ENCODE measurements around the gene TMCC2.

The TMCC2 gene

GRCh38 chr1:205303247-205303888 is 75.6 kb downstream of the TMCC2 start:
- no peak for DNase-seq (ENCODE audit: low spot score)

- no peak for DNase-seq (ENCODE audit: low spot score)
Measured at GRCh38 chr1:205304046-205304694, 76.4 kb downstream of the TMCC2 start.

- no peak for DNase-seq (ENCODE audit: low spot score)
Measured at GRCh38 chr1:205304695-205305070, 76.9 kb downstream of the TMCC2 start.

- no peak for DNase-seq (ENCODE audit: low spot score)
Measured at GRCh38 chr1:205306929-205307566, 79.3 kb downstream of the TMCC2 start.

GRCh38 chr1:205309741-205310140 is 82.0 kb downstream of the TMCC2 start:
- DNase-seq (ENCODE audit: low spot score): no peak

GRCh38 chr1:205310976-205311704 is 83.4 kb downstream of the TMCC2 start:
- no peak for DNase-seq (ENCODE audit: low spot score)

GRCh38 chr1:205312866-205313562 is 85.3 kb downstream of the TMCC2 start:
- DNase-seq (ENCODE audit: low spot score): no peak

- no peak for DNase-seq (ENCODE audit: low spot score)
Measured at GRCh38 chr1:205313563-205314308, 86.0 kb downstream of the TMCC2 start.

GRCh38 chr1:205315008-205315618 is 87.4 kb downstream of the TMCC2 start:
- no peak for DNase-seq (ENCODE audit: low spot score)

- no peak for DNase-seq (ENCODE audit: low spot score)
Measured at GRCh38 chr1:205316161-205316566, 88.4 kb downstream of the TMCC2 start.

- peak; percentile 59 for DNase-seq (ENCODE audit: low spot score)
Measured at GRCh38 chr1:205317311-205317917, 89.7 kb downstream of the TMCC2 start.

- peak; percentile 87 for DNase-seq (ENCODE audit: low spot score)
Measured at GRCh38 chr1:205318231-205318991, 90.7 kb downstream of the TMCC2 start.

- peak; percentile 53 for DNase-seq (ENCODE audit: low spot score)
Measured at GRCh38 chr1:205319081-205320018, 91.6 kb downstream of the TMCC2 start.

- DNase-seq (ENCODE audit: low spot score): peak; percentile 91
Measured at GRCh38 chr1:205321162-205321958, 93.6 kb downstream of the TMCC2 start, which contains the start of gene NUAK2. Gene NUAK2 (minus strand): TSS chr1:205321745. CDS start chr1:205321628, 117 bp downstream.

GRCh38 chr1:205321959-205322283 is 94.2 kb downstream of the TMCC2 start:
- no peak for DNase-seq (ENCODE audit: low spot score)
